Natural killer cell (primary cell): Measurements from ENCODE around the gene STMP1. TPM values are rescaled to one million over a fixed set of nuclear protein-coding genes. Genes with fewer than 3 reads are reported as not detected.

Experiments used
- ATAC-seq, 3 donors: fragments of 150-1000 bp in 2 of 3; fragments of 200-7000 bp in 1 of 3; cut with Tn5 transposase; 1 replicate in 1 of 3; 2 replicates in 2 of 3; pipeline ENCODE4 v1.10.0; 2021; ENCODE audit warnings: mild to moderate bottlenecking in 2 of 3, moderate library complexity in 2 of 3
- DNase-seq, 2 donors: peaks; one replicate each; pipeline versions ENCODE4 v3.0.0 to v3.0.0-alpha.2; 2013 to 2021; ENCODE audit warnings: mixed read lengths in 1 of 2
- H3K27ac ChIP-seq: one replicate; pipeline ENCODE4 v1.5.1; 2013; ENCODE audit warnings: mild to moderate bottlenecking, low read length
- H3K27me3 ChIP-seq: one replicate; pipeline ENCODE4 v1.6.1; 2013; ENCODE audit warnings: low read length; ENCODE audit not compliant: control insufficient read depth, insufficient read depth
- H3K36me3 ChIP-seq: one replicate; pipeline ENCODE4 v1.6.1; 2013; ENCODE audit warnings: low read length; ENCODE audit not compliant: control insufficient read depth, insufficient read depth
- H3K4me1 ChIP-seq: one replicate; pipeline ENCODE4 v1.6.1; 2013; ENCODE audit warnings: low read length; ENCODE audit not compliant: control insufficient read depth, insufficient read depth
- H3K4me3 ChIP-seq: one replicate; pipeline ENCODE4 v1.5.1; 2013; ENCODE audit warnings: low read length
- H3K9me3 ChIP-seq: one replicate; pipeline ENCODE4 v1.6.1; 2013; ENCODE audit warnings: low read length; ENCODE audit not compliant: control insufficient read depth, insufficient read depth
- H3K27ac Mint-ChIP-seq, 2 donors: one replicate each; pipeline ENCODE4 v1.8.0; 2022; ENCODE audit warnings: mild to moderate bottlenecking in 2 of 2, mixed read lengths in 2 of 2, moderate library complexity in 1 of 2
- H3K27me3 Mint-ChIP-seq, 2 donors: one replicate each; pipeline ENCODE4 v1.8.0; 2022; ENCODE audit warnings: low read depth in 2 of 2, mixed read lengths in 2 of 2
- H3K36me3 Mint-ChIP-seq: one replicate; pipeline ENCODE4 v1.8.0; 2022; ENCODE audit warnings: mixed read lengths
- H3K4me1 Mint-ChIP-seq, 2 donors: one replicate each; pipeline ENCODE4 v1.8.0; 2022; ENCODE audit warnings: mixed read lengths in 2 of 2
- H3K4me3 Mint-ChIP-seq: one replicate; pipeline ENCODE4 v1.8.0; 2022; ENCODE audit warnings: mild to moderate bottlenecking, moderate library complexity, mixed read lengths
- H3K9me3 Mint-ChIP-seq, 2 donors: one replicate each; pipeline ENCODE4 v1.8.0; 2022; ENCODE audit warnings: mixed read lengths in 2 of 2
- WGBS: methylation state at CpG from one replicate; pipeline ENCODE4 v1.1.7; 2013; ENCODE audit warnings: missing lambda C conversion rate; ENCODE audit not compliant: insufficient coverage; 5-methylcytosine and 5-hydroxymethylcytosine counted together
- intact Hi-C: fragments of 100-400 bp; cut with micrococcal nuclease; formaldehyde crosslinking; loops from one replicate; pipeline ENCODE4 v1.14.2; 2022
- total RNA-seq, 4 donors: library from RNA; stranded (reverse); fragments of 120-200 nt in 1 of 4; gene quantifications; one replicate each; pipeline versions ENCODE4 v1.2.3 to v1.2.4, GENCODE V29; 2013 to 2022
- TF ChIP-seq, protein P1 (sequence below): fragments of 200-600 bp; IDR thresholded peaks from one replicate; pipeline ENCODE4 v1.8.0; 2022; ENCODE audit warnings: antibody characterized with exemption

STMP1 gene
- total RNA-seq, 3 donors from 2014 or later (not counting 1 experiment from before 2014, with no cell fraction given), result 19.4 to 25.8 (median 22.3) TPM

DNA sequence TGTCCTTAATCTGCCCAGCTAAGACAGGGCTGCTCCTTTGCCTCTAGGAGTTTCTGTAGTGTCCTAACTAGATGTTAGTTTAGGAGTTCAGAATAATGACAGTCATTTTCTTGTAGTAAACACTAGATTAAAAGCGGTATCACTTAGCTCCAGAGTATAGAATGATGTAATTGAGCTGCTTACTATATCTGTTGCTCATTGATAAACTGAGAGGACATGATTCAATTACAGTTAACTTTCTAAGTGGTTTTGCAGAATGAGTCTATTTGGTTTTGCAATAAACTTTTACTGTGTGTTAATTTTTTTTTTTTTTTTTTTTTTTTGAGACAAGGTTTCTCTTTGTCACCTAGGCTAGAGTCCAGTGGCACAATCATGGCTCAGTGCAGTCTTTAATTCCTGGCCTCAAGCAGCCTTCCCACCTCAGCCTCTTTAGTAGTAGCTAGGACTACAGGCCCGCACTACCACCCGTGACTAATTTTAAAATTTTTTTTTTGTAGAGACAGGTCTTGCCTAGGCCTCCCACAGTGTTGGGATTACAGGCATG is 1.8 kb downstream of the STMP1 start:
- H3K27me3 Mint-ChIP-seq, result no peaks in the 10 kb centered on the region
- H3K9me3 Mint-ChIP-seq, result no peaks in the 10 kb centered on the region
- no peak for ATAC-seq
- no peaks in the 10 kb centered on the region for H3K27me3 ChIP-seq
- TF ChIP-seq, protein P1, sequence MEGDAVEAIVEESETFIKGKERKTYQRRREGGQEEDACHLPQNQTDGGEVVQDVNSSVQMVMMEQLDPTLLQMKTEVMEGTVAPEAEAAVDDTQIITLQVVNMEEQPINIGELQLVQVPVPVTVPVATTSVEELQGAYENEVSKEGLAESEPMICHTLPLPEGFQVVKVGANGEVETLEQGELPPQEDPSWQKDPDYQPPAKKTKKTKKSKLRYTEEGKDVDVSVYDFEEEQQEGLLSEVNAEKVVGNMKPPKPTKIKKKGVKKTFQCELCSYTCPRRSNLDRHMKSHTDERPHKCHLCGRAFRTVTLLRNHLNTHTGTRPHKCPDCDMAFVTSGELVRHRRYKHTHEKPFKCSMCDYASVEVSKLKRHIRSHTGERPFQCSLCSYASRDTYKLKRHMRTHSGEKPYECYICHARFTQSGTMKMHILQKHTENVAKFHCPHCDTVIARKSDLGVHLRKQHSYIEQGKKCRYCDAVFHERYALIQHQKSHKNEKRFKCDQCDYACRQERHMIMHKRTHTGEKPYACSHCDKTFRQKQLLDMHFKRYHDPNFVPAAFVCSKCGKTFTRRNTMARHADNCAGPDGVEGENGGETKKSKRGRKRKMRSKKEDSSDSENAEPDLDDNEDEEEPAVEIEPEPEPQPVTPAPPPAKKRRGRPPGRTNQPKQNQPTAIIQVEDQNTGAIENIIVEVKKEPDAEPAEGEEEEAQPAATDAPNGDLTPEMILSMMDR, result no peak
- H3K36me3 Mint-ChIP-seq, result no peaks in the 10 kb centered on the region
- WGBS, result 84% methylated on average over 3 of the region's 3 CpGs
- peak overlapping the region in 1 of 2 donors; percentile 73 for H3K27ac Mint-ChIP-seq
- no peak overlapping the region for H3K27ac ChIP-seq
- peak overlapping the region; percentile 99 for H3K4me3 Mint-ChIP-seq
- intact Hi-C loops, result loop anchor here (5.0 kb wide), 1 partner anchor 152 kb away; the partner anchor contains the start of gene CNOT4
- H3K4me1 Mint-ChIP-seq, result peaks cover 18 to 42% of the 10 kb centered on the region in 2 donors
- H3K9me3 ChIP-seq, result no peaks in the 10 kb centered on the region
- H3K4me3 ChIP-seq, result no peak overlapping the region
- no peak for DNase-seq
- no peaks in the 10 kb centered on the region for H3K36me3 ChIP-seq
- peaks cover 19% of the 10 kb centered on the region for H3K4me1 ChIP-seq

GRCh38 chr7:135665042-135665441 is 2.7 kb downstream of the STMP1 start:
- Mint-ChIP-seq H3K27ac (peak overlapping the region; percentile 62 to 73), H3K27me3 (no peaks in the 10 kb centered on the region), H3K4me1 (peaks cover 22 to 46% of the 10 kb centered on the region in 2 donors), H3K4me3 (peak overlapping the region; percentile 7), H3K36me3 (no peaks in the 10 kb centered on the region), H3K9me3 (no peaks in the 10 kb centered on the region)
- Histone ChIP-seq H3K27ac (no peak overlapping the region), H3K9me3 (no peaks in the 10 kb centered on the region), H3K4me3 (no peak overlapping the region), H3K36me3 (no peaks in the 10 kb centered on the region), H3K27me3 (no peaks in the 10 kb centered on the region), H3K4me1 (peaks cover 19% of the 10 kb centered on the region)
- WGBS, result 38% methylated on average over 3 of the region's 3 CpGs
- DNase-seq (no peak), ATAC-seq (no peak)
- intact Hi-C loops, result no loop called here
- TF ChIP-seq, protein P1, result no peak

- no peaks in the 10 kb centered on the region for H3K9me3 Mint-ChIP-seq
- H3K4me1 Mint-ChIP-seq, result peaks cover 23 to 47% of the 10 kb centered on the region in 2 donors
Measured at GRCh38 chr7:135666156-135666555, 3.8 kb downstream of the STMP1 start.

More at GRCh38 chr7:135666156-135666555, 3.8 kb downstream of the STMP1 start:
- H3K4me3 Mint-ChIP-seq, result no peak overlapping the region
- no peak overlapping the region for H3K27ac ChIP-seq
- intact Hi-C loops, result no loop called here
- H3K36me3 ChIP-seq, result no peaks in the 10 kb centered on the region
- H3K27me3 ChIP-seq, result no peaks in the 10 kb centered on the region
- peaks cover 19% of the 10 kb centered on the region for H3K4me1 ChIP-seq
- TF ChIP-seq, protein P1, result no peak
- H3K27ac Mint-ChIP-seq, result peak overlapping the region in 1 of 2 donors; percentile 29
- WGBS, result 95% methylated on average over 11 of the region's 11 CpGs
- DNase-seq (no peak), ATAC-seq (no peak)
- H3K4me3 ChIP-seq, result no peak overlapping the region
- H3K9me3 ChIP-seq, result no peaks in the 10 kb centered on the region
- no peaks in the 10 kb centered on the region for H3K36me3 Mint-ChIP-seq
- no peaks in the 10 kb centered on the region for H3K27me3 Mint-ChIP-seq
